HCT116 (cell line): Measurements from ENCODE around the gene SLC9B1.

Source experiments
- CTCF ChIP-seq, 3 experiments: fragments of 200-600 bp in 1 of 3; sonication (generic) in 1 of 3; IDR thresholded peaks in 2 of 3; conservative IDR thresholded peaks in 1 of 3; 2 replicates each; pipeline ENCODE4 v1.5.1; 2012 to 2017; ENCODE audit warnings: low read depth in 2 of 3, low read length in 2 of 3, antibody characterized with exemption in 1 of 3, borderline replicate concordance in 1 of 3, control low read depth in 1 of 3, mild to moderate bottlenecking in 1 of 3, mixed read lengths in 1 of 3, mixed run types in 1 of 3, moderate library complexity in 1 of 3; ENCODE audit not compliant: insufficient read depth in 1 of 3
- POLR2A ChIP-seq: IDR thresholded peaks from 2 replicates; pipeline ENCODE4 v1.7.0; 2011; ENCODE audit warnings: borderline replicate concordance; ENCODE audit not compliant: insufficient read depth, insufficient read length; ENCODE audit errors: extremely low read depth
- POLR2AphosphoS5 ChIP-seq: IDR thresholded peaks from 2 replicates; pipeline ENCODE4 v1.6.1; 2011; ENCODE audit warnings: mild to moderate bottlenecking, low read depth, low read length, moderate library complexity
- RAD21 ChIP-seq: IDR thresholded peaks from 2 replicates; pipeline ENCODE4 v1.6.1; 2012; ENCODE audit warnings: low read depth, mild to moderate bottlenecking
- REST ChIP-seq: IDR thresholded peaks from 2 replicates; pipeline ENCODE4 v1.6.1; 2012; ENCODE audit warnings: low read depth
- SIN3A ChIP-seq: IDR thresholded peaks from 2 replicates; pipeline ENCODE4 v1.6.1; 2012; ENCODE audit warnings: low read depth
- SP1 ChIP-seq: IDR thresholded peaks from 2 replicates; pipeline ENCODE4 v1.6.1; 2012; ENCODE audit warnings: low read depth

- TF ChIP-seq RAD21: no peak
- TF ChIP-seq POLR2AphosphoS5: peak; percentile 86
- peak; percentile 96 for TF ChIP-seq POLR2A
- TF ChIP-seq SP1: peak; percentile 35
- no peak for TF ChIP-seq CTCF (IDR thresholded peaks at IDR 0.05 in 2 of 3, conservative IDR thresholded peaks at IDR 0.05 in 1 of 3; ENCODE audit: borderline replicate concordance in 1 of 3, insufficient read depth in 1 of 3, low read depth in 2 of 3, low read length in 2 of 3)
- TF ChIP-seq REST: no peak
- TF ChIP-seq SIN3A: peak; percentile 57
Measured at GRCh38 chr4:102868781-102869568, 150.5 kb downstream of the SLC9B1 start, which contains the start of gene CISD2.
